C4-2B (cell line): ENCODE measurements around the gene CYTH1.

Experiments
- ZFX ChIP-seq: fragments of 450-650 bp; IDR thresholded peaks from 2 replicates; pipeline ENCODE4 v1.6.1; 2017
- TF ChIP-seq, protein P1 (sequence below): fragments of 450-650 bp; conservative IDR thresholded peaks from 2 replicates; pipeline ENCODE4 v1.5.1; 2017; ENCODE audit warnings: mild to moderate bottlenecking

DNA sequence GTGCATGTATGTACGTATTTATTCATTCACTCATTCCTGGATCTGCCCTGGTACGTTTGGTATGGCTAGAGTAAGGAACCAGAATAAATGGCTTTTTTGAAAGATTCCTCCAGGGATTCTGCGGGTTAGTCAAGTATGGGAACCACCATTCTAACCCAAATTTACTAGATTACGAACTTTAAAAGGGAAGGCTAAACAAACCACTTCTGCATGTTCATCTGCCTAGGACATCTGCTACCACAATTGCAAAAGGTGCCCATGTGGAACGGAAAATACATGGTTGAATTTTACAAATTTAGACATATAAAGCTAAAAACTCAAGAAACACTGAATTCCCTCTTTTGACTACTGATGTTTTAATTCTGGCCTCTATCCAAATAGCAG is 22.1 kb downstream of the CYTH1 start:
- TF ChIP-seq, protein P1, sequence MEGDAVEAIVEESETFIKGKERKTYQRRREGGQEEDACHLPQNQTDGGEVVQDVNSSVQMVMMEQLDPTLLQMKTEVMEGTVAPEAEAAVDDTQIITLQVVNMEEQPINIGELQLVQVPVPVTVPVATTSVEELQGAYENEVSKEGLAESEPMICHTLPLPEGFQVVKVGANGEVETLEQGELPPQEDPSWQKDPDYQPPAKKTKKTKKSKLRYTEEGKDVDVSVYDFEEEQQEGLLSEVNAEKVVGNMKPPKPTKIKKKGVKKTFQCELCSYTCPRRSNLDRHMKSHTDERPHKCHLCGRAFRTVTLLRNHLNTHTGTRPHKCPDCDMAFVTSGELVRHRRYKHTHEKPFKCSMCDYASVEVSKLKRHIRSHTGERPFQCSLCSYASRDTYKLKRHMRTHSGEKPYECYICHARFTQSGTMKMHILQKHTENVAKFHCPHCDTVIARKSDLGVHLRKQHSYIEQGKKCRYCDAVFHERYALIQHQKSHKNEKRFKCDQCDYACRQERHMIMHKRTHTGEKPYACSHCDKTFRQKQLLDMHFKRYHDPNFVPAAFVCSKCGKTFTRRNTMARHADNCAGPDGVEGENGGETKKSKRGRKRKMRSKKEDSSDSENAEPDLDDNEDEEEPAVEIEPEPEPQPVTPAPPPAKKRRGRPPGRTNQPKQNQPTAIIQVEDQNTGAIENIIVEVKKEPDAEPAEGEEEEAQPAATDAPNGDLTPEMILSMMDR, result no peak
- no peak for TF ChIP-seq ZFX
